DND-41 (cell line): Measurements from ENCODE around the gene ITPR1.

Experiments used
- CTCF ChIP-seq: IDR thresholded peaks from 2 replicates; pipeline ENCODE4 v1.5.1; 2012; ENCODE audit warnings: borderline replicate concordance, low read length, moderate library complexity, mild to moderate bottlenecking; ENCODE audit not compliant: poor library complexity, severe bottlenecking; ENCODE audit errors: extremely low read depth
- EZH2 ChIP-seq: IDR thresholded peaks from 3 replicates; pipeline ENCODE4 v1.6.1; 2012; ENCODE audit warnings: borderline replicate concordance, low read depth, mild to moderate bottlenecking, moderate library complexity, low read length, inconsistent platforms; ENCODE audit not compliant: severe bottlenecking

DNA sequence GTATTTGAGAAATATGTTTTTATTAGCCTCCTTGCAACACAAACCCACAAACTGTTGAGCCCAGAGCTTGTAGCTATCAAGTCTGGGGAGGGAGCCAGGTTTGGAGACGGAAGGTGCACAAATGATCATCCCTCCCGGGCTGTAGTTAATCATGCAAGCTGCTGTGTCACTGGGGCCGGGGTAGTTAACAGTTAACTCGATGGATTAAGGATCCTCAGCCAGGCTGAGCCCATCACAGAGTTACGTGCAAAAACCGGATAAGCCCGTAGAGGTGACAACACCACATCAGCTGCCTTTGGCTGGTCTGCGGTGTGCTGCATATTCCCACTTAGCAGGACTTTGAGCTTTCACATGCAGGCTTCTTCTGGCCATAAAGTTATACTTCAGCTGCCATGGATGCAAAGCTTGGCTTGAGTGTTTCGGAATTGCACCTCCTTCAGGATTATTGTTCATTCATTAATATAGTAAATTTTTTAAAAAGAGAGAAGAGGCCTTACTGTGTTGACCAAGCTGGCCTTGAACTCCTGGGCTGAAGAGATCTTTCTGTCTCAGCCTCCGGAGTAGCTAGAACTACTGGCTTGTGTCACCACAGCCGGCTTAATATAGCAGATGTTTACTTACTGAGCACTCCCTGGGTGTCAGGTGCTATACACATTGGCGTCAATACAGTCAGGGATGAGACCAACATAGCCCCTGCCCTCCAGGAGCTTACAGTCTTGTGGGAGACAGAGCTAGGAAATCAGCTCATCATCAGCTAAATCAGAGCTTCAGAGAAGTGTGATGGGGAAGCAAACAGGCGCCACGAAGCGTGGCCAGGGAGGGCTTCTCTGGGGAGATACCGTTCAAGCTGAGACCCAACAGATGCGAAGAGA is 259.3 kb downstream of the ITPR1 start:
- no peak for TF ChIP-seq CTCF
- no peak for TF ChIP-seq EZH2
